Measurements from ENCODE around the gene ZNHIT3.
"Not testable (repeated sequence)": the region's sequence is repeated elsewhere in the genome, so short reads cannot be mapped to it uniquely, and the experiment has no call there.

The ZNHIT3 gene

DNA sequence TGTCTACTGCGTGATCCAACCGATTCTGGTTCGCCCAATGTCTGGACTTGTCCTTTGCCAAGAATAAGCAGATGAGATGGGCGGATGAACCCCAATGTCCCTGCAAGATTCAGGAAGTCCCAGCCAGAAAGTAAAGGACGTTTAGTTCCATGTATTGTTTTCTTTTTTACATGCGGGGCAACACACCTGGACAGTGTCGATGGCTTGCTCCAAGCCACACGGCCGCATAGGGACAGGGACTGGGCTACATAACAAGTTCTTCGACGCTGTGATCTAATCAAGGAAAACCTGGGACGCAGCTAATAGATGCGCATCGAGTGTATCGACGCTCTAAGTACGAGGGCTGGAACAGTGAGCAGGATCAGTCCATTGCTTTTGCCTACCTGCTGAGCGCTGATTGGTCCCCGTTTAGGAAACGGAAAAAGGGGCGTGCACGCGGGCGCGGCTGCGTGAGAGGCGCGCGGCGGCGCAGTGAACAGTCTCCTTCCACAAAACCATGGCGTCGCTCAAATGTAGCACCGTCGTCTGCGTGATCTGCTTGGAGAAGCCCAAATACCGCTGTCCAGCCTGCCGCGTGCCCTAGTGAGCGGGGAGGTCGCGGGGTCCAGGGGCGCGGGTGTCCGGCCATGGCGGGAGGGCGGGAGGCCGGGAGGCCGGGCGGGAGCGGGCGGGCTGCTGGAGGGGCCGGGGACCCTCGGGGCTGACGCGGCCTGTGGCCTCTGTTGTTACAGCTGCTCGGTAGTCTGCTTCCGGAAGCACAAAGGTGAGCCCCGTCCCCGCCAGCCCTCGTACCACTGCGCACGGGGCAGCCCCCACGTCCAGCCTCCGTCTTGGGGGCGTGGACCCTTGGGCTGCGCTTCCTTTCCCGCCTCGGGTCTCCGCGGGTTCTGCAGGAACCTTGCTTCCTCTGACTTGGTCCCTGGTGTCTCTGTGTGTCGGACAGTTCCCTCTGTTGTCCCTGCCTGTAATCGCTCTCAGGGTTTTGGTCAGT, at the start of gene ZNHIT3:
Gene ZNHIT3 (plus strand): TSS at position 478 of the 991 bp plus-strand sequence. CDS start 19 bp downstream, at position 497.
- DNase-seq = peak; percentile 97

DNA sequence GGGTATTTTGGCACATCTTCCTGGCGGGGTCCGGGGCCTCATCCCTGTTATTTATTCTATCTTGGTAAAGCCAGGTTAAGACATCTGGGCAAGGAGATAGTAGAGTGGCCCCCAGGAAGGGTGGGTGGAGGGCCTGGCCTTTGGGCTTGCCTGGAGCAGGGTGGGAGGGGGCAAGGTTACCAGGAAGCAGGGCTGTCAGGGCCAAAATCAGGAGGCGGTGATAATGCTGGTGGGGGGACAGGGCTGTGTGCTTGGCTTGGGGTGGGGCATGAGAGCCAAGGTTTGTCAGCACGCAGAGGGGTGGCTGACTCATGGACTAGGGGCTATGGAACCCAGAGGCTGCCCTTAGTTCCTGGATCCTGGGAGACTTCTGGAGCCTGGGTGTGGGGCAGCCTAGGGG, 44.7 kb upstream of the ZNHIT3 start:
- DNase-seq = not testable (repeated sequence)

DNA sequence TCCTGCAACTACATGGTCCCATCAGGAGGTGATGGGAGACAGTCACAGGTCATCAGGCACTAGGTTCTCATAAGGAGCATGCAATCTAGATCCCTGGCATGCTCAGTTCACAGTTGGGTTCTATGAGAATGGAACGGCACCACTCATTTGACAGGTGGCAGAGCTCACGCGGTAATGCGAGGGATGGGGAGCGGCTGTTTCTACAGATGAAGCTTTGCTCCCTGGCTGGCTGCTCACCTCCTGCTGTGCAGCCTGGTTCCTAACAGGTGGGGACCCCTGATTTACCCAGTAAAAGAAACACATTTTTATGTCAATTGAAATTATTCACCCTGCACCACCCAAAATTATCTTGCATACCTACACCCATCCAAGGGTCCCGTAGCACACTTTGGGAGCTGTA, 42.7 kb upstream of the ZNHIT3 start:
- no peak for DNase-seq

DNA sequence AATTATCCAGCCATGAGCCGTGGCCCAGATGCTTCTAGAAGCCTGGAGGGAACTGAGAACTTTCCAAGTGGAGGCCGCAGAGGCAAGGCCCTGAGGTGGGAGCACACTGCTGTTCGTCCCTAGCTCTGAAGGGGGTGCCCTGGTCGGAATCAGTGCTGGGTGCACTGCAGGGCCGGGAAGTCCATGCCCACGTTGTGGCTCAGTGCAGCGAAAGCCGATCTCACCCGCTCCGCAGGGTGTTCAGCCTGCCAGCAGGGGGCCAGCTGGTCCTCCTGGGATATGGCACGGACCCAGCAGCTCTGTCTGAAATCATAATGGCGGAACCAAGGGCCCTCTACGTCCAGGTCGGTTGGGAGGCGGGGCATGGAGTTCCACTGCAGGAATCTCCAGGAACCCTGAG, 36.5 kb upstream of the ZNHIT3 start:
- not testable (repeated sequence) for DNase-seq

DNA sequence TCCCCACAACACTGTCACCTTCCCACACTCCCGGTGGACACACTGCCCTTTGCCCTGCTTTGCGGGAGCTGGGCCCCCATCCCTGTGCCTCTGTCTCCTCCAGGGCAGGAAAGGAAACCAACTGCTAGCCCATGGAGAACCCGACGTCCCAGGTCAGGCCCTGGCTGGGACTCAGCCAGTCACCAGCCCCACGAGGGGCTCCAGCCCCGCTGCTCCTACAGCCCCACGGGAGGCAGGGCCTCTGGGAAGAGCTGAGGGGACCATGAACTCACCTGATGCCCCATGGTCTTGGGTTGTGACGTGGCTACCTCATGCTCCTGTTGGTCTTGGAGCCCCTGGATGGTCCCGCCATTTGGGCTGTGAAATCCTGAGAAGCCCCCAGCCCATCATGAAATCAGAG, 33.6 kb upstream of the ZNHIT3 start:
- not testable (repeated sequence) for DNase-seq

DNA sequence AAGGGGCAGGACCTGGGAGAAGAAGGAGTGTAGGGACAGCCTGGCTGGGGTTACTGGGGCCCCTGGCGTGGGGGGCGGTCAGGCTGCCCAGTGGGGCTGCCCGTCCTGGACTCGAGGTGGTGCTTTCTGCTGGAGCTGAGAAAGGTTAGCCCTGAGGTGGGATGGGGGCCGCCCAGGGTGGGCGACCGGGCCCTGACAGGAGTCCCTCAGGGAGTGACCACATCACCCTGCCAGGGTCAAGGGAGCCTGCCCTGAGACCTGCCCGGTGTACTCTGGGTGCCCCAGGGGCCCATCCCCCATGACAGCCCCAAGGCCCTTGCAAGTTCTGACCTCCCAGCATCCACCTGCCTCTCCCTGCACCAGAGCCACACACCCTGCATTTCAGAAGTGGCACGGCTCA, 28.8 kb upstream of the ZNHIT3 start:
- DNase-seq = not testable (repeated sequence)

DNA sequence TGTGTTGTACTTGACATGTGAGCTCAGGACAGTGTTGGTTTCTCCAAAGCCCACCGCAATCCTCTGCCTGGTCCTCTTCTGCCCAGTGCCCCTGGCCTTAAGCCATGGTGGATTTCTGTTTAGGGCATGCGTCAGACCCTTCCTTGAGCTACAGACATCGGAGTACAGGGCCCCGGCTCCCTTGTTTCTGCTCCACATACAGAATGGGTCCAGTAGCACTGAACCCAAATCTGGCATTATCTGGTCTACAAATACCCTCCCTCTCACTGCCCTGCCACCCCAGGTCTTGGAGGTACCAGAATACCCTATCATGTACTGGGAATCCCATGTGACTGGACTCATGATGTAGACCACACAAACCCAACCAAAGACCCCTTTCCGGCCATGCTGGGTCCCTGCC, 27.4 kb upstream of the ZNHIT3 start:
- DNase-seq = no peak

DNA sequence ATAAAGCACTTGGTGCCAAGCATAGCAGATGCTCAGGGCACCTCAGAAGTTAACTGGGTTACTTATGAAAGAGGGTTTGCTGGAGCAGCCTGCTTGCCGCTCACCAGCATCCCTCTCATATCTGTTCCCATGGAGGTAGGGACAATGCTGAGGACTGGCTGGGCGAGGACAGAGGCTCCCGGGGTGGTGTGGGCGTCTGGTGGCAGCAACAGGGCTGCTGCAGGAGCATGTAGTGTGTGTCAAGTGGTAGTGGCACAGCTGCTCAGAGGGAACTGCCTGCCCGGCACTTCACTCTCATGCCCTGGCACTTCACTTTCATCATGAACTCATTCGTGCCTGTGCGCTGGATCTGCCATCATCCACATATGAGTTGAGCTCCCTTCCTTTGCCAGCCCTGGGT, 26.9 kb upstream of the ZNHIT3 start:
- DNase-seq = no peak

DNA sequence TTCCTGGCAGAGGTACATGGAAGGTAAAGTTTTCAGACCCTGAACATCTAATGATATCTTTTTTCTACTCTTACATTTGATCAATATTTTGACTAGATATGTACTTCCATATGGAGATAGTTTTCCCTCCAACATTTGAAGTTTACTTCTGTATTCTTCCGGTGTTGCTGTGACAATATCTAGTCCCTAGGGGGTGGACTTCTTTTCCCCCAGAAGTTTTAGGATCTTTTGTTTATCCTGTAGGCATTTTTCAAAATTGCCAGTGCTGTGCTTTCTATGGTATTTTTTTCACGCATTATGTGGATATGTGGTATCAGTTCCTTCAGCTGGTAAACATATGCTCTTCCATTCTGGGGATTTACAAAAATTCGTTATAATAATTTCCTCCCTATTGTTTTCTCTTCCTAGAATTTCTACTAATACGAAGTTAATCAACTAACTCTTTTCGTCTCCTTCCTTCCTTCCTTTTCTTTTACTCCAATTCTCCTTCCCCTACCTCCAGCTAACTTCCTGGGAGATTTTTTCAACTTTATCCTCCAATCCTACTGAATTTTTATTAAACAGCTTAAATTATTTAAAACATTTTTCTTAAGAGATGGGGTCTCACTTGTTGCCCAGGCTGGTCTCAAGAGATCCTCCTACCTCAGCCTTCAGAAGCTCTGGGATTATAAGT, 26.1 kb upstream of the ZNHIT3 start:
- no peak for DNase-seq

DNA sequence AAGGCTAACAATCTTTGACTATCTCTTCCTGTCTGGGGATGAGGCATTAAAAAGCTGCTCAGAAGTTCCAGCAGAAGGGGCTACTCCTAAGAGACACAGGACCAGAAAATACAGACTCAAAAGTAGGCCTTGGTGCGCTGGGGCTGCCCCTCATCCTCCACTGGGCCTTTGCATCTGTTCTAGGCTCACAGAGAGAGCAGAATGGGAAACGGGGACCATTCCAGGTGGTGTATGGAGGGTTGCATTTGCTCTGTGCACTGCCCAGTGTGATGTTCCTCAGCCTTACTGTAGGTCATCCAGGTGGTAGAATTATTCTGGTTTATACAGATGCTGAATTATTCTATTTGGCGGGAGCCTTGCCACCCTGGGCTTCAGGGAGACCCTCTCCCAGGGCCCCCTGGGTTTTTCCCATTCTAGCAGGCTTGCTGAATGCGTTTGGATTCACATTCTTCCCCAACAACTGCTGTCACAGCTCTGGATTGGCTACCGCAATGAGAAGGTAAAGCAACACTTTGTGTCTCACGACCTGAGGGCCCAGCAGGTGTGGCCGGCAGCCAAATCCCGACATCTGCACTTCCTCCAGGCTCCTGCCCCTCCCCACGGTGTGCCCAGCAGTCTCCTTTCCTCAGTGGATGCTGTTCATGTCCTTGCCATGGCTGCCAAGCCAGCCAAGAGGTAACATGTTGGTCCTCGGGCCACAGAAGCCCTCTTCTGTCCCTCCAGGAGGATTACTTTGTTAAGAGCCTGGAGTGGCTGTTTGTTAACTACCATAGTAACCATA, 25.0 kb upstream of the ZNHIT3 start:
- peak; percentile 32 for DNase-seq

DNA sequence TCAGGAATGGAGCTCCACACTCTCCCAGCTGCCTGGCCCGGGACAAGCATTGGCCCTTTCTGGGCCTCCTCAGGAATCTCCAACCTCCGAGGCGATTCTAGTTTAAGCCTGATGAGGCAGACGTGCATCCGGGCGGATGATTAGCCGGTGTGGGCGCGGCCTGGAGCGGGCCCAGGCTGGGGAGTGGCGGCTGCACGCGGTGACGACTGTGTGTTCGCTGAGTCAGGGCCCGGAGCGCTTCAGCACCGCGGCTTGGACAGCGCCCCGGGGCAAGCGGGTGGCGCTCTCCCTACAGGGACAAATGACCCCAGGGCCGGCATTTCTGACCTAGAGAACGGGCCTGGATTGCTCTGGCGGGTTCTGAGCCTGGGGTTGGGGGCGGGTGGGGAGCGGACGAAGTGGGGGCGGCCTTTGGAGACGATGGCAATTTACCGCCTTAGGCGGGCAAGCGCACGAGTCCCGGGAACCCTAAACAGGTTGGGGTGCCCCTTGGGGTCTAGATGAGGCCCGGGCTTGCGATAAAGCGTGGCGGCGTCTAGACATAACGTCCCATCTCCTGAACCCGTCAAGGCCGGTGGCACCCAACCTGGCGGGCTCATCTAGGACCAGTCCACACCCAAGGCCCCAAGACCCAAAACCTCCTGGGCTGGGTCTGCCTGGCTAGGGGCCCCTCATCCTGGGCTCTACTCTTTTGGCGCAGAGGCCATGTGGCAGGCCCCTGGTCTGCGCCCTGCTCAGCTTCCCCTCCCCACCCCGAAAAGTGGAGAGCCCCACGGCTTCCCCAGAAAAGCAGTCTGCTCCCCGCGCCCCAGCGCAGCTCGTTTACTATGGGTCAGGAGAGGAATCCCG, 22.3 kb upstream of the ZNHIT3 start:
- DNase-seq = no peak

DNA sequence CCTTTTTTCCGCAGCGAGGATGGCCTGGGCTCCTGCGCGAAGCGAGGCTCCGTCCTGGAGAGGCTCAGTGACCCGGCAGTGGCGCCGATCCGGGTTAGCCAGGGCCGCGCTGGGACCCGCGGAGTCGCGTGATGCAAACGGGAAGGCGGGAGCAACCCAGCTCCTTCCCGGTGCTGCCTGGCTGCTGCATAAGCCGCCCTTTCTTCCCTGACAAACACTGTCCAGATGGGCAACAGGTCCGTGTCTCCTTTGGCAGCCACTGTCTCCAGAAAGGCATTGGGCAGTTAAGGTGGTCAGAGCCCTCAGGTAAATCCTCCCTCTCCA, 21.8 kb upstream of the ZNHIT3 start:
- no peak for DNase-seq

DNA sequence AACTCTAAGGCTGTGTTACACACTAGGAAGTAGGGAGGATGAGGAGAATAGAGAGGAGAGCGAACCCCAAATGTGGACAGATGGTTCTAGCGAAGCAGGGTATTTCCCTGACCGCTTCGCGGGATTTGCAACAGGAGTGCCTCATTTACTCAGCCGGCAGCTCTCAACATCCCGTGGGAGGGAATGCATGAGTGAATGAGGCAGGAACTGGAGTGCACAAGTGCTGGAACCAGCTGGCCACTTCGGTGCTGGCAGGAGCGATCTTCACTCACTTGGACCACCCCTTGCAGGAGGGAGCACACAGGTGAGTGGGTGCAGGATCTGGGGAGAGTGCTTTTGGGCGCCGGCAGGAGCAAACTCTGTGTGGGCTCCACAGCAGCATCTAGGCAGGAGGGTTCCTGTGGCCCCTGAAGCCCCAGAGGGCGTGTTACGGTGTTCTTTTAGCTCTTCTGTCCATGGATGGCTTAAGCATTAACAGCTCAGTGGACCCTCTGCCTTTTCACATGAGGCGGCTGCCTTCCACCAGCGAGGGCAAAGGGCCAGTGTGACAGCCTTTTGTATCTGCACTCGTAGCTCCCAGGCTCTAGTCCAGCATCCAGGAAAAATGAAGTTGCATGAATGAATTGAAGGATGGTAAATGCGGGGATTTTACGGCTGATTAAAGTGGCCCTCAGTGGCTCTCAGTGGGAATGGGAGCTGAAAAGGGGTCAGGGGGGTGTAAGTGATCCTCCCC, 17.4 kb upstream of the ZNHIT3 start:
- peak; percentile 56 for DNase-seq

DNA sequence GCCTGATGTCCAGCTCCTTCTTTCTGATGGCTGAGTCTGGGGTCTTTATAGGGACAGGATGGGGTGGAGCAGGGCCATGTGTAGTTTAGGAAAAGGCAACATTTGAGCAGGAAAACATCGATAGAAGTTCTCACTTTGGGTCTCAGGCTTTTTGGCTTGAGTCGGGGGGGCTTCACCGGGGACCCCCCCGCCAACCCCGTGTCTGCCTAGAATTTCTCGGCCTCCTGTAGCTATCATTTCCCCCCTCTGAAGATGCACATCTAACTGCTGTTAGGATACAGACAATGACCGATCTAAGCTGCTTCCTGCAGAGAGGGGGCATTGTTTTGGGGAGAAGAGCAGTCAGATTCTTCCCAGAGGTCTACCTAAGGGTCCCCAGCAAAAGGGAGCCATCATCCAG, 16.7 kb upstream of the ZNHIT3 start:
- DNase-seq = no peak

DNA sequence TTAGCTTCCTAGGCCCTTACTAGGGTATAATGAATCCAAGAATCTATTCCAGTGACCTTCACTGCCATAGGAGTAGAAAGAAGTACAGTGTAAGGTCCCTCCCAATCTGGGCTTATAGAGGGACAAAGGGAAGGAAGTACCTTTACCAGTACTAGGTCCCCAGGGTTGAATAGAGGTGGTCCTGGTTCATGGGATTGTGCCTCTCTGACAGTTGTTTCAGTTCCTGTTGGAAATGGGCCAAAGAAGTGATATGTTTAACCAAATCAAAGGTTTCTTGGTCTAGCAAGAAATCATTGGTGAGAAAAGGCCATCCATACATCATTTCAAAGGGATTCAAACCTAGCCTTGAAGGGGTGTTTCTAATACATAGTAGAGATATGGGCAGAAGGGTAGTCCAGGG, 16.0 kb upstream of the ZNHIT3 start:
- no peak for DNase-seq

DNA sequence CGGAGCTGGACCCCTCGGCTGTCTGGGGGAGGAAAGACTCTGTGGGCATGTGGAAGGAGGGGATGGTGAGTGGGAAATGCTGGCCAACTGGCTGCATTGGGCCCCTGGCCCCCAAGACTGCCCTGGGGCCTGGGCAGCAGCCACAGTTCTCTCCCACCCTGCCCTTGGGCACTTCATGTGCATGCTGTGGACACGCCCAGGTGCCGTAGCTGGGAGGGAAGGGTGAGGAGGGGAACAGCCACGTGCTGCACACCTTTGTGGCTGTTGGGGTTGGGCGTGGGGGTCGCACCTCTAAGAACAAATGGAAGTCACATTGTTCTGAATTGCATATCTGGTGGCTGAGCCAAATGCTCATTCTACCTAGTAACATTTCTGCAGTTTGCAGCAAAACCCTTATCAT, 11.9 kb upstream of the ZNHIT3 start:
- no peak for DNase-seq

DNA sequence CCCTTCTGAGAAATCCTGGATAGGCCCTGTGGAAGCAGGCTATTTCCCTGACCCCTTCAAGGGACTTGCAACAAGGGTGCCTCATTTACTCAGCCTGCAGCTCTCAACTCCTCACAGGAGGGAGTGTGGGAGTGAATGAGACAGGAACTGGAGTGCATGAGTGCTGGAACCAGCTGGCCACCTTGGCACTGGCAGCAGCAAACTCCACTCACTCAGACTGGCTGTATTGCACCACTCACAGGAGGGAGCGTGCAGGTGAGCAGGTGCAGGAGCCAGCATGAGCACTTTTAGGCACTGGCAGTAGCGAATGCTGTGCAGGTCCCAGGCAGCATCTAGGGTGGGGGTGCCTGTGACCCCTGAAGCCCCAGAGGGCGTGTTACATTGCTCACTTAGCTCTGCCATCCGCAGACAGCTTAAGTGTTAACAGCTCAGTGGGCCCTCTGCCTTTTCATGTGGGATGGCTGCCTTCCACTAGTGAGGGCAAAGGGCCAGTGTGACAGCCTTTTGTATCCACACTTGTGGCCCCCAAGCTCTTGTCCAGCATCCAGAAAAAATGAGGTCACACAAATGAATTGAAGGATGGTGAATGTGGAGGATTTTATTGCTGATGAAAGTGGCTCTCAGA, 11.0 kb upstream of the ZNHIT3 start:
- DNase-seq = peak; percentile 83

DNA sequence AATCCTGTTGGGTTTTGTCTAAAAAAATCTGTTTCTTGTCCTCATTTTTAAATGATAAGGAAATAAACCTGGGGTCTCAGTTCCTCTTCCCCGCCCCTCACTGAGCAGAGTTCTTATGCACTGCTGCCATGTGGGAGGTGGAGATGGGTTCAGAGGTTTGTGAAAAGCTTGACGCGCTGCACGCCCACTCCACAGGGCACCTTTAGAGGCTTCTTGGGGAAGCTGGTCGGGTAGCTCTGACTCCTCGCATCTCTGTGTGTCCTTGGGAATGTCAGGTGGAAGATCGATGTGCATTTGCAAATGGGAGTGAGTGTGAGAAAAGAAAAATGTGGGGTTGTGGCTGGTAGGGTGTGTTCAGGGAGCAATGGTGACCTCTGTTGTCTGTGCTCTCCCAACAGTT, 4.7 kb upstream of the ZNHIT3 start:
- no peak for DNase-seq

DNA sequence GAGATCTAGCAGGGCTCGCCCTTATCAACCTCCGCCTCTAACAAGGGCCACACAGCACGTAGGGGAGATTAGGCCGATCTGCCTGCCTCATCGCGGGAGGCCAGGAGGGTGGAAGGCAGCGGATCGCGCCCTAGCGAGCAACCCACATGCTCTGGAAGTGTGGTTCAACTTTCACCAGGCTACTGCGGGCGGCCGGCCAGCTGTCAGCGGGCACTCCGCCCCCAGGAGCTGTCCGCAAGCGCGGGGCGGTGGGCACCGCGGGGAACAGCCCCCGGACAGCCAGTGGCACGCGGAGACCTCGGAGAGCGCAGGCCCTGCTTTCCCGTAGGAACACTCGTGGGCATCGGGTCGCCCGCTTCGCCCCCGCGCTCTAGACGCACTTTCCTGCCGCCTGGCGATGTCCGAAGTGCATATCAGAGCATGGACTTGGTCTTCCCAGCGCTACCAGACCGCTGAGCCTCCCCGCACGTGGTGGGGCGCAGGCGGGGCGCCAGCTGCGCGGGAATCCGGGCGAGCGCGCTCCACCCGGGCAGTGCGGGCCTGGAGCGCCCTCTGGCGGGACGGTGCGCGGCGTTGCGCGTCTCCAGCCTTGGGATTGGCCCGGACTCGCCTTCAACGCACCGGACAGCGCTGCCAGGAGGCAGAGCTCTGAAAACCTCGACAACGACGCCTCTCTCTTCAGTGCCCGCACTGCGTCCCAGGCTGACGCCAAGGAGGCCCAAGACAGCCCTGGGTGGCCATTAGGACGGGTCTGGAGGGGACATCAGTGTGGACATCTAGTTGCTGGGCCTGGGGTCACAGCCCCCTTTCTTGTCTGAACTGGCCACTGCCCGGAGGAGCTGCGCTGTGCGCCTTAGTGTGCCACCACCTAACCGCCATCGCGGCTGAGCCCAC, 3.6 kb upstream of the ZNHIT3 start:
- DNase-seq = peak; percentile 81

DNA sequence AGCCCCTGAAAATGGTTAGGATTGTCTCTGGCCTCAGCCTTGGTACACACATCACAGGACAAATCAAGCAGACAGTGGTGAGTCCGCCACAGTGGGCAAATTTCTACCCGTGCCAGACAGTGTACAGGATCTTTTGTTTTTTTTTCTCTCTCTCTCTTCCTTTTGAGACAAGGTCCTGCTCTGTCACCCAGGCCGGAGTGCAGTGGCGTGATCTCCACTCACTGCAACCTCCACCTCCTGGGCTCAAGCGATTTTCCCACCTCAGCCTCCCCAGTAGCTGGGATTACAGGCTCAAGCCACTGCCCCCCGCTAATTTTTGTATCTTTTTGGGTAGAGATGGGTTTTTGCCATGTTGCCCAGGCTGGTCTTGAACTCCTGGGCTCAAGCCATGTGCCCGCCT, 2.5 kb upstream of the ZNHIT3 start:
- not testable (repeated sequence) for DNase-seq
